GM19239 (cell line): ENCODE measurements around the gene MAP2K1.
"Not testable (repeated sequence)": the region's sequence is repeated elsewhere in the genome, so short reads cannot be mapped to it uniquely, and the experiment has no call there.

Source experiments
- DNase-seq: peaks from one replicate; pipeline ENCODE4 v3.0.0; 2011; ENCODE audit warnings: low spot score; ENCODE audit not compliant: insufficient read length
- FAIRE-seq: peaks from 2 replicates; lab custom pipeline; 2011; peaks lifted over from hg19 to GRCh38; lab: Jason Lieb, UNC

MAP2K1 gene

GRCh38 chr15:66417736-66418135 is 31.0 kb downstream of the MAP2K1 start:
- no peak for DNase-seq
- FAIRE-seq: no peak

- FAIRE-seq: no peak
- DNase-seq: no peak
Observed at GRCh38 chr15:66419471-66419870, 32.8 kb downstream of the MAP2K1 start.

- FAIRE-seq: no peak
- DNase-seq: no peak
Observed at GRCh38 chr15:66422347-66422746, 35.6 kb downstream of the MAP2K1 start.

- no peak for DNase-seq
- FAIRE-seq: no peak
Observed at GRCh38 chr15:66423149-66423548, 36.4 kb downstream of the MAP2K1 start.

- FAIRE-seq (peak; percentile 75), DNase-seq (no peak)
Observed at GRCh38 chr15:66424963-66425612, 38.4 kb downstream of the MAP2K1 start.

GRCh38 chr15:66425837-66426236 is 39.1 kb downstream of the MAP2K1 start:
- DNase-seq (no peak), FAIRE-seq (no peak)

GRCh38 chr15:66429117-66429516 is 42.4 kb downstream of the MAP2K1 start:
- no peak for DNase-seq
- FAIRE-seq: no peak

GRCh38 chr15:66429546-66429945 is 42.8 kb downstream of the MAP2K1 start:
- no peak for DNase-seq
- FAIRE-seq: no peak

- peak; percentile 31 for FAIRE-seq
Observed at GRCh38 chr15:66430627-66431255, 44.0 kb downstream of the MAP2K1 start.

GRCh38 chr15:66433726-66434125 is 47.0 kb downstream of the MAP2K1 start:
- DNase-seq (no peak), FAIRE-seq (no peak)

More at GRCh38 chr15:66430627-66431255, 44.0 kb downstream of the MAP2K1 start:
- no peak for DNase-seq

- no peak for DNase-seq
- no peak for FAIRE-seq
Observed at GRCh38 chr15:66440501-66440900, 53.8 kb downstream of the MAP2K1 start.

GRCh38 chr15:66452420-66452819 is 65.7 kb downstream of the MAP2K1 start:
- DNase-seq (no peak), FAIRE-seq (no peak)

- DNase-seq (no peak), FAIRE-seq (no peak)
Observed at GRCh38 chr15:66452971-66453580, 66.4 kb downstream of the MAP2K1 start.

- DNase-seq: no peak
- no peak for FAIRE-seq
Observed at GRCh38 chr15:66454143-66454542, 67.4 kb downstream of the MAP2K1 start.

GRCh38 chr15:66456211-66456610 is 69.5 kb downstream of the MAP2K1 start:
- no peak for FAIRE-seq
- no peak for DNase-seq

- FAIRE-seq (peak; percentile 31), DNase-seq (no peak)
Observed at GRCh38 chr15:66459818-66460615, 73.3 kb downstream of the MAP2K1 start.

- FAIRE-seq, DNase-seq: not testable (repeated sequence)
Observed at GRCh38 chr15:66461294-66461693, 74.6 kb downstream of the MAP2K1 start.

GRCh38 chr15:66461917-66462316 is 75.2 kb downstream of the MAP2K1 start:
- DNase-seq (no peak), FAIRE-seq (no peak)

- FAIRE-seq (no peak), DNase-seq (no peak)
Observed at GRCh38 chr15:66462627-66463026, 75.9 kb downstream of the MAP2K1 start.

- FAIRE-seq: not testable (repeated sequence)
Observed at GRCh38 chr15:66465294-66465693, 78.6 kb downstream of the MAP2K1 start.

More at GRCh38 chr15:66465294-66465693, 78.6 kb downstream of the MAP2K1 start:
- DNase-seq: not testable (repeated sequence)
